ENCODE results near the gene NR5A2.

DNA sequence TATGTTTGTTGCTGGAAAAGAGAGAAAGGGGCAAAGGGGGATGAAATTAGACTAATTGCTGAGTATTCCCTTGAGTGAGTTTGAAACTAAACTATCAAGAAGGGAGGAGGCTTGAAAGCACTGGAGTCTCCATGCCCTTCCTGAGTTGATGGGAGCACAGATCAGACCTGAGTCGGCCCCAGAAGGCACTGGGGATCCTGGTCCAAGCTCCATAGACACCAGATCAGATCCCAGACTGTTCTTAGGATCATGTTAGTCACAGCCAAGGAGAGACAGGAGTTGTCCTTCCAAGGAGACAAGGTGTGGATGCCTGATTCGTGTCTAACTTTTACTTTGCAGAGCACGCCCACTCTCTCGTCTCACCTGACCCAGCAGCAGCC is 152.3 kb downstream of the NR5A2 start:
- TF ChIP-seq, protein P1, sequence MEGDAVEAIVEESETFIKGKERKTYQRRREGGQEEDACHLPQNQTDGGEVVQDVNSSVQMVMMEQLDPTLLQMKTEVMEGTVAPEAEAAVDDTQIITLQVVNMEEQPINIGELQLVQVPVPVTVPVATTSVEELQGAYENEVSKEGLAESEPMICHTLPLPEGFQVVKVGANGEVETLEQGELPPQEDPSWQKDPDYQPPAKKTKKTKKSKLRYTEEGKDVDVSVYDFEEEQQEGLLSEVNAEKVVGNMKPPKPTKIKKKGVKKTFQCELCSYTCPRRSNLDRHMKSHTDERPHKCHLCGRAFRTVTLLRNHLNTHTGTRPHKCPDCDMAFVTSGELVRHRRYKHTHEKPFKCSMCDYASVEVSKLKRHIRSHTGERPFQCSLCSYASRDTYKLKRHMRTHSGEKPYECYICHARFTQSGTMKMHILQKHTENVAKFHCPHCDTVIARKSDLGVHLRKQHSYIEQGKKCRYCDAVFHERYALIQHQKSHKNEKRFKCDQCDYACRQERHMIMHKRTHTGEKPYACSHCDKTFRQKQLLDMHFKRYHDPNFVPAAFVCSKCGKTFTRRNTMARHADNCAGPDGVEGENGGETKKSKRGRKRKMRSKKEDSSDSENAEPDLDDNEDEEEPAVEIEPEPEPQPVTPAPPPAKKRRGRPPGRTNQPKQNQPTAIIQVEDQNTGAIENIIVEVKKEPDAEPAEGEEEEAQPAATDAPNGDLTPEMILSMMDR (optimal IDR thresholded peaks at IDR 0.05 in 1 of 3, IDR thresholded peaks at IDR 0.05 in 1 of 3, conservative IDR thresholded peaks at IDR 0.05 in 1 of 3; ENCODE audit: extremely low read depth in 1 of 3, insufficient read depth in 2 of 3, low read length in 3 of 3): no peak
- TF ChIP-seq EZH2 (IDR thresholded peaks at IDR 0.05; ENCODE audit: low read length): no peak

Measured in keratinocyte (primary cell).